GM23248 (cell line): ENCODE results near the gene BOD1. TPM values are rescaled to one million over a fixed set of nuclear protein-coding genes. Genes with fewer than 3 reads are reported as not detected.
A peak's percentile ranks its signal among the peaks of the same experiment; 100 is the strongest.

ENCODE experiments used
- DNase-seq: peaks from one replicate; pipeline ENCODE4 v3.0.0-alpha.2; 2015
- H2AFZ ChIP-seq: fragments of 200-600 bp; sonication (generic); 2 replicates; pipeline ENCODE4 v1.6.1; 2016; ENCODE audit warnings: antibody characterized with exemption
- H3F3A ChIP-seq: fragments of 200-600 bp; sonication (generic); 2 replicates; pipeline ENCODE4 v1.6.1; 2016; ENCODE audit warnings: mild to moderate bottlenecking, antibody characterized with exemption, mixed run types; ENCODE audit not compliant: insufficient read depth
- H3K27ac ChIP-seq: fragments of 200-600 bp; sonication (generic); 2 replicates; pipeline ENCODE4 v1.5.1; 2016; ENCODE audit warnings: mild to moderate bottlenecking
- H3K27me3 ChIP-seq: fragments of 200-600 bp; sonication (generic); replicated peaks from 2 replicates; pipeline ENCODE4 v1.6.1; 2016; ENCODE audit warnings: mild to moderate bottlenecking; ENCODE audit not compliant: insufficient read depth
- H3K36me3 ChIP-seq: fragments of 200-600 bp; sonication (generic); 2 replicates; pipeline ENCODE4 v1.6.1; 2016; ENCODE audit warnings: low read depth, mild to moderate bottlenecking
- H3K4me1 ChIP-seq: fragments of 200-600 bp; sonication (generic); 2 replicates; pipeline ENCODE4 v1.6.1; 2016; ENCODE audit warnings: mild to moderate bottlenecking; ENCODE audit not compliant: insufficient read depth
- H3K4me2 ChIP-seq: fragments of 200-600 bp; sonication (generic); one replicate; pipeline ENCODE4 v1.6.1; 2016; ENCODE audit warnings: mild to moderate bottlenecking; ENCODE audit not compliant: unreplicated experiment
- H3K4me3 ChIP-seq: fragments of 200-600 bp; sonication (generic); 2 replicates; pipeline ENCODE4 v1.5.1; 2016; ENCODE audit warnings: mild to moderate bottlenecking
- H3K79me2 ChIP-seq: fragments of 200-600 bp; sonication (generic); 2 replicates; pipeline ENCODE4 v1.6.1; 2016; ENCODE audit warnings: mild to moderate bottlenecking; ENCODE audit not compliant: insufficient read depth
- H3K9ac ChIP-seq: fragments of 200-600 bp; sonication (generic); 2 replicates; pipeline ENCODE4 v1.6.1; 2016; ENCODE audit warnings: mild to moderate bottlenecking
- H3K9me2 ChIP-seq: fragments of 200-600 bp; sonication (generic); 2 replicates; pipeline ENCODE4 v1.6.1; 2016; ENCODE audit warnings: mixed run types, mild to moderate bottlenecking, moderate library complexity; ENCODE audit not compliant: insufficient read depth
- H3K9me3 ChIP-seq: fragments of 200-600 bp; sonication (generic); one replicate; pipeline ENCODE4 v1.6.1; 2017; ENCODE audit warnings: low read depth
- H4K20me1 ChIP-seq: fragments of 200-600 bp; sonication (generic); 2 replicates; pipeline ENCODE4 v1.6.0; 2016; ENCODE audit not compliant: insufficient read depth
- EZH2 ChIP-seq: fragments of 200-600 bp; sonication (generic); IDR thresholded peaks from 2 replicates; pipeline ENCODE4 v1.6.1; 2018; ENCODE audit warnings: antibody characterized with exemption, mild to moderate bottlenecking; ENCODE audit not compliant: insufficient read depth, poor library complexity, severe bottlenecking
- EZH2phosphoT487 ChIP-seq: fragments of 200-600 bp; sonication (generic); IDR thresholded peaks from 2 replicates; pipeline ENCODE4 v1.6.1; 2018; ENCODE audit warnings: antibody characterized with exemption, moderate library complexity, mild to moderate bottlenecking, low read depth; ENCODE audit not compliant: insufficient read depth
- WGBS, 2 experiments: methylation state at CpG; one replicate each; pipeline ENCODE4 v1.1.6; 2015 to 2017; ENCODE audit warnings: low lambda C conversion rate in 2 of 2, low coverage in 1 of 2; ENCODE audit errors: missing lambda C conversion rate in 2 of 2; 5-methylcytosine and 5-hydroxymethylcytosine counted together
- in situ Hi-C: fragments of 300-500 bp; cut with MboI; formaldehyde crosslinking; loops from 2 replicates; pipeline ENCODE4 v1.15.0; 2020
- polyA plus RNA-seq: library from polyadenylated mRNA; unstranded; fragments of >200 nt; fragmentation: Nextera tagmentation; extraction: Ambion mirVana; gene quantifications from 2 replicates; pipeline ENCODE4 v1.2.1, GENCODE V29; 2016
- total RNA-seq: library from RNA; depleted of rRNA; stranded (reverse); fragments of >200 nt; shearing (Covaris generic); gene quantifications from 2 replicates; pipeline ENCODE4 v1.2.3, GENCODE V29; 2014

Gene BOD1
- total and polyA plus RNA-seq, 2 experiments from 2014 or later: 51.4 to 66.1 TPM

GRCh38 chr5:173620784-173621183 is 4.3 kb upstream of the BOD1 start:
- no peak for TF ChIP-seq EZH2phosphoT487
- TF ChIP-seq EZH2: no peak
- Histone ChIP-seq H3K9me3 (no peaks in the 10 kb centered on the region), H2AFZ (no peak overlapping the region), H3K27me3 (no peaks in the 10 kb centered on the region), H3K27ac (no peak overlapping the region), H3K4me1 (peaks cover 12% of the 10 kb centered on the region), H3K9me2 (no peaks in the 10 kb centered on the region), H4K20me1 (no peaks in the 10 kb centered on the region), H3K9ac (no peak overlapping the region), H3K4me2 (no peak overlapping the region), H3K4me3 (no peak overlapping the region), H3K79me2 (peaks cover under 1% of the 10 kb centered on the region), H3F3A (no peaks in the 10 kb centered on the region), H3K36me3 (no peaks in the 10 kb centered on the region)
- in situ Hi-C loops: loop anchor here (10.0 kb wide), 1 partner anchor 694 kb away; no protein-coding TSS in a partner anchor
- WGBS, 2 experiments: 59 to 71% methylated on average over 3 of the region's 3 CpGs
- DNase-seq: no peak

- peak overlapping the region; percentile 34 for H2AFZ ChIP-seq
- H3F3A ChIP-seq: 0 out of 2 replicates have a peak, but pooled peaks cover 6% of the 10 kb centered on the region
- H3K4me1 ChIP-seq: peaks cover 19% of the 10 kb centered on the region
- H4K20me1 ChIP-seq: peaks cover 4% of the 10 kb centered on the region; the same call in 1 of the 2 replicates
- no peak overlapping the region for H3K4me2 ChIP-seq
- H3K27me3 ChIP-seq: no peaks in the 10 kb centered on the region
- H3K9ac ChIP-seq: no peak overlapping the region
- 2% methylated on average over 7 of the region's 7 CpGs for WGBS, 2 experiments
- H3K4me3 ChIP-seq: no peak overlapping the region
- in situ Hi-C loops: loop anchor here (5.0 kb wide), 1 partner anchor 348 kb away; no protein-coding TSS in a partner anchor
- no peak overlapping the region for H3K27ac ChIP-seq
- no peaks in the 10 kb centered on the region for H3K36me3 ChIP-seq
- no peaks in the 10 kb centered on the region for H3K9me2 ChIP-seq
- H3K9me3 ChIP-seq: no peaks in the 10 kb centered on the region
- DNase-seq: peak; percentile 77
- H3K79me2 ChIP-seq: peaks cover 19% of the 10 kb centered on the region
- TF ChIP-seq EZH2 (no peak), EZH2phosphoT487 (no peak)
Observed at GRCh38 chr5:173618927-173619519, 2.6 kb upstream of the BOD1 start.

GRCh38 chr5:173615884-173616576 is 420 bp downstream of the BOD1 start:
- peaks cover 15% of the 10 kb centered on the region; the same call in 1 of the 2 replicates for H3F3A ChIP-seq
- H3K36me3 ChIP-seq: no peaks in the 10 kb centered on the region; the same call in 1 of the 2 replicates
- peak overlapping the region; percentile 93 for H3K27ac ChIP-seq
- TF ChIP-seq EZH2 (no peak), EZH2phosphoT487 (no peak)
- no peaks in the 10 kb centered on the region for H3K9me3 ChIP-seq
- no peaks in the 10 kb centered on the region for H3K9me2 ChIP-seq
- peaks cover 34% of the 10 kb centered on the region for H3K4me1 ChIP-seq
- H3K9ac ChIP-seq: peak overlapping the region; percentile 98
- peaks cover 9% of the 10 kb centered on the region; the same call in 1 of the 2 replicates for H4K20me1 ChIP-seq
- H2AFZ ChIP-seq: peak overlapping the region; percentile 60
- no peaks in the 10 kb centered on the region for H3K27me3 ChIP-seq
- peaks cover 48% of the 10 kb centered on the region for H3K79me2 ChIP-seq
- peak; percentile 94 for DNase-seq
- peak overlapping the region; percentile 75 for H3K4me2 ChIP-seq
- WGBS, 2 experiments: 1 to 2% methylated on average over 51 to 55 of the region's 55 CpGs
- in situ Hi-C loops: loop anchor here (5.0 kb wide), 1 partner anchor 351 kb away; no protein-coding TSS in a partner anchor
- peak overlapping the region; percentile 82 for H3K4me3 ChIP-seq

GRCh38 chr5:173614591-173614990 is 1.9 kb downstream of the BOD1 start:
- in situ Hi-C loops: no loop called here
- Histone ChIP-seq H3K9me2 (no peaks in the 10 kb centered on the region), H3K79me2 (peaks cover 63% of the 10 kb centered on the region), H4K20me1 (peaks cover 9% of the 10 kb centered on the region; the same call in 1 of the 2 replicates), H3K4me1 (peaks cover 34% of the 10 kb centered on the region), H3K4me2 (peak overlapping the region; percentile 75), H3F3A (peaks cover 15% of the 10 kb centered on the region; the same call in 1 of the 2 replicates), H3K9me3 (no peaks in the 10 kb centered on the region), H3K4me3 (peak overlapping the region; percentile 82), H3K27ac (no peak overlapping the region), H3K9ac (peak overlapping the region; percentile 98; the same call in 1 of the 2 replicates), H3K27me3 (no peaks in the 10 kb centered on the region), H2AFZ (no peak overlapping the region), H3K36me3 (peaks cover 6% of the 10 kb centered on the region; the same call in 1 of the 2 replicates)
- no peak for DNase-seq
- TF ChIP-seq EZH2 (no peak), EZH2phosphoT487 (no peak)
- 80 to 85% methylated on average over 7 of the region's 7 CpGs for WGBS, 2 experiments
